Transverse colon (tissue), 4 donors: ENCODE results near the gene RGS9. TPM values are rescaled to one million over a fixed set of nuclear protein-coding genes. Genes with fewer than 3 reads are reported as not detected.
A peak's percentile ranks its signal among the peaks of the same experiment; 100 is the strongest.
"Not testable (repeated sequence)": the region's sequence is repeated elsewhere in the genome, so short reads cannot be mapped to it uniquely, and the experiment has no call there.

Experiments used
- DNase-seq: peaks from one replicate; pipeline ENCODE4 v3.0.0-alpha.2; 2019
- H3K27ac ChIP-seq, 4 donors: fragments of 200-600 bp; sonication (generic); 2 replicates each; pipeline ENCODE4 v1.5.1; 2016 to 2018; ENCODE audit warnings: inconsistent platforms in 4 of 4
- H3K27me3 ChIP-seq: fragments of 200-600 bp; sonication (generic); 2 replicates; pipeline ENCODE4 v1.5.1; 2017; ENCODE audit warnings: inconsistent platforms
- H3K36me3 ChIP-seq, 4 donors: fragments of 200-600 bp; sonication (generic); 2 replicates each; pipeline ENCODE4 v1.5.1; 2017 to 2019; ENCODE audit warnings: inconsistent platforms in 4 of 4
- H3K4me1 ChIP-seq, 4 donors: fragments of 200-600 bp; sonication (generic); 2 replicates each; pipeline ENCODE4 v1.5.1; 2017 to 2020; ENCODE audit warnings: inconsistent platforms in 4 of 4
- H3K4me3 ChIP-seq, 4 donors: fragments of 200-600 bp; sonication (generic); 1 replicate in 1 of 4; 2 replicates in 3 of 4; pipeline versions ENCODE4 v1.5.1 to v1.6.1; 2017 to 2019; ENCODE audit warnings: inconsistent platforms in 4 of 4
- H3K9me3 ChIP-seq, 2 donors: fragments of 200-600 bp; sonication (generic); 2 replicates each; pipeline ENCODE4 v1.5.1; 2017 to 2019; ENCODE audit warnings: inconsistent platforms in 2 of 2
- EP300 ChIP-seq: sonication (generic); formaldehyde crosslinking; IDR thresholded peaks from one replicate; pipeline ENCODE4 v1.6.1; 2017; ENCODE audit warnings: antibody characterized with exemption, low read depth
- POLR2A ChIP-seq: fragments of 450-650 bp; IDR thresholded peaks from one replicate; pipeline ENCODE4 v1.6.1; 2016; ENCODE audit warnings: antibody characterized with exemption, mild to moderate bottlenecking, moderate library complexity
- POLR2AphosphoS5 ChIP-seq, 3 donors: sonication (generic); formaldehyde crosslinking; IDR thresholded peaks; one replicate each; pipeline ENCODE4 v1.6.1; 2016; ENCODE audit warnings: antibody characterized with exemption in 3 of 3
- WGBS, 2 donors: methylation state at CpG; one replicate each; pipeline ENCODE4 v1.1.5; 2018; ENCODE audit warnings: low coverage in 1 of 2; 5-methylcytosine and 5-hydroxymethylcytosine counted together
- in situ Hi-C, 4 donors: fragments of 200-750 bp; cut with MboI; loops; one replicate each; pipeline versions ENCODE4 v1.15.0 to v1.15.1; 2017; ENCODE audit warnings: low sequenced_read_pairs in 3 of 4, low pct_ligation_motif_present in 1 of 4, low pct_unique_long_range_greater_than_20kb in 1 of 4
- intact Hi-C: fragments of 100-400 bp; cut with DNase I; formaldehyde crosslinking; loops from one replicate; pipeline ENCODE4 v1.15.1; 2023; ENCODE audit warnings: low total_unique reads
- total RNA-seq, 4 donors: library from RNA; depleted of rRNA; stranded (reverse); fragments of >200 nt; gene quantifications; one replicate each; pipeline ENCODE4 v1.1.0, GENCODE V29; 2016
- TF ChIP-seq, protein P1 (sequence below), 5 experiments: fragments of 200-600 bp in 3 of 5; fragments of 450-650 bp in 2 of 5; sonication (generic) in 3 of 5; IDR thresholded peaks; 1 replicate in 2 of 5; 2 replicates in 3 of 5; pipeline ENCODE4 v1.5.1; 2016 to 2017; ENCODE audit warnings: antibody characterized with exemption in 5 of 5, inconsistent platforms in 3 of 5, mild to moderate bottlenecking in 2 of 5, moderate library complexity in 1 of 5

RGS9 gene
- total RNA-seq = 10 to 100 TPM in 1 of 4 donors, 1 to 10 TPM in 2, not detected in 1; 2.6 to 10.6 (median 7.8) TPM

DNA sequence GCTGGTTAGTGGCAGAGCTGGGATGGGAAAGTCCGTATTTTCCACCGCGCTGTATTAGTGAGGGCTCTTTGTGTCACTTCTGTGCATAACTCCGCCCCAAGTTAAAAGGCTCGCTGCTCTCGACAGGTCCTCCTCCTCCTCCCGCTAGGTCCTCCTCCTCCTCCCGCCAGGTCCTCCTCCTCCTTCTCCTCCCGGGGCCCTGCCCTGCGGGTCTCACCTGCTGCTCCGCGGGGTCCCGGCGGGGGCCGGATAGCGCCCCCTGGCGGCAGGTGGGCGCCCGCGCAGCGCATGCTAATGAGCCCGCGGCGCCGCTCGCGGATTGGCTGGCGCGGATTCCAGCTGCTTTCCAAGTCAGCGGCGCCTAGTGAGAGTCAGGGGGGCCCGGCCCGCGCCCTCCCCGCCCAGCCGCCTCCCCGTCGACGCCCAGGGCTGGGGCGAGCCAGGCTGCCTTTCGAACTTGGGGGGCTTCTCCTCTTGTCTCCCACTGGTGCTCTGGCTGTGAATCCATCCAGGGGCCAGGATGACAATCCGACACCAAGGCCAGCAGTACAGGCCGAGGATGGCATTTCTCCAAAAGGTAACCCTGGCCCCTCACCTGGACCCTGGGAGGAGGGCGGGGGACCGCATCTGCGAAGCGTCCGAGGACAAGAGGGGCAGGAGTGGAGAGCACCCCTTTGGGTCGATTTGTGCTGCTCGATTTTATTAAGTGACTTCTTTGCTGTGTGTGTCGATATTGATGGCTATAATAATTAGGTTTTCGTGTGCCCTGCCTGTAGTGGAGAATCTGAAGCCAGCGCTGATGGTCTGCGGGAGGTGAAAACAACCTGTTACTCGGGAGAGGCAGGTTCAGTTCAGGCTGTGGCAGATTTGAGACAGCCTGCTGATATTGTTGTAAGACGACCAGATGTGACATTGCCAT is at the start of gene RGS9:
Gene RGS9 (plus strand): TSS at position 350 of the 919 bp plus-strand sequence. CDS start 171 bp downstream, at position 521.
- 6 to 20% methylated on average over 2 to 45 of the region's 56 CpGs for WGBS, 2 donors
- DNase-seq = peak; percentile 88
- Histone ChIP-seq H3K9me3 (no peaks in the 10 kb centered on the region), H3K27me3 (peaks cover 3% of the 10 kb centered on the region), H3K36me3 (no peaks in the 10 kb centered on the region), H3K4me1 (peaks cover 0 to 10% (median 5%) of the 10 kb centered on the region in 4 donors), H3K4me3 (peak within 1 kb of the TSS; percentile 20 to 55 (median 34)), H3K27ac (peak within 1 kb of the TSS; percentile 21 to 31 (median 30))
- in situ Hi-C loops (loop anchor here in 2 of 4 donors (25.0 kb wide), 1 partner anchor 175 kb away; no protein-coding TSS in a partner anchor), intact Hi-C loops (no loop called here)
- no peak for TF ChIP-seq POLR2A
- TF ChIP-seq, protein P1, sequence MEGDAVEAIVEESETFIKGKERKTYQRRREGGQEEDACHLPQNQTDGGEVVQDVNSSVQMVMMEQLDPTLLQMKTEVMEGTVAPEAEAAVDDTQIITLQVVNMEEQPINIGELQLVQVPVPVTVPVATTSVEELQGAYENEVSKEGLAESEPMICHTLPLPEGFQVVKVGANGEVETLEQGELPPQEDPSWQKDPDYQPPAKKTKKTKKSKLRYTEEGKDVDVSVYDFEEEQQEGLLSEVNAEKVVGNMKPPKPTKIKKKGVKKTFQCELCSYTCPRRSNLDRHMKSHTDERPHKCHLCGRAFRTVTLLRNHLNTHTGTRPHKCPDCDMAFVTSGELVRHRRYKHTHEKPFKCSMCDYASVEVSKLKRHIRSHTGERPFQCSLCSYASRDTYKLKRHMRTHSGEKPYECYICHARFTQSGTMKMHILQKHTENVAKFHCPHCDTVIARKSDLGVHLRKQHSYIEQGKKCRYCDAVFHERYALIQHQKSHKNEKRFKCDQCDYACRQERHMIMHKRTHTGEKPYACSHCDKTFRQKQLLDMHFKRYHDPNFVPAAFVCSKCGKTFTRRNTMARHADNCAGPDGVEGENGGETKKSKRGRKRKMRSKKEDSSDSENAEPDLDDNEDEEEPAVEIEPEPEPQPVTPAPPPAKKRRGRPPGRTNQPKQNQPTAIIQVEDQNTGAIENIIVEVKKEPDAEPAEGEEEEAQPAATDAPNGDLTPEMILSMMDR (IDR thresholded peaks at IDR 0.05) = peak; percentile 96 to 100 (median 99)

DNA sequence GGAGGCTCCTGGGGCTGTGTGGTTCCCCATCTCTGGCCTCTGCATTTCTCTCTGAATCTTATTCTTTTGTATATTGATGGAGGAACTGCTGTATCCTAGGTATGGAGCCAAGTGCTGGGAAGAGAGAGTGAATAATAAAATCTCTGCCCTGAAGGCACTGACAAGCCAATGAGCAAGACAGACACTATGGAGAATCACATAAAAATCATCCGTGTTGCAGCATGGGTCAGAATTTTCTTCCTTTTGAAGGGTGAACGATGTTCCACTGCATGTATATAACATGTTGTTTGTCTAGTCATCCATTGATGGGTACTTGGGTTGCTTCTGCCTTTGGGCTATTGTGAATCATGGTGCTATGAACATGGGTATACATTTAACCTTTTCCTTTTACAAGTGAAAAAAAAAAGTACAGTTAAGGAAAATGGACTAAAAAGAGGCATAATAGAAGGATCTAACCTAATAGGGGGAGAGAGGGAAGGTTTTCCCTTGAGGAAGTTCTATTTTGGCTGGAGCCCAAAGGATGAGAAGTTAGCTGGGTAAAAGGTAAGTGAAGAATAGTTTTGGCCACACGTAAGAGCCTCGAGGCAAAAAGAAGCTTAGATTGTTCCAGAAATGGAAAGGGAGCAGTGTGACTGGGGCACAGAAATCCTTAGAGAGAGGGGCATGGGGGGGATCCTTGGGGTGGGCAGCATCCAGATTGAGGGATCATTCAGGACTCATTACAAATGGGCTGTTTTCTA is 48.4 kb upstream of the RGS9 start:
- 57 to 76% methylated on average over 3 to 4 of the region's 4 CpGs for WGBS, 2 donors
- no peaks in the 10 kb centered on the region for H3K27me3 ChIP-seq
- intact Hi-C loops (no loop called here), in situ Hi-C loops (no loop called here)
- TF ChIP-seq, protein P1 (IDR thresholded peaks at IDR 0.05) = no peak
- TF ChIP-seq POLR2AphosphoS5 (IDR thresholded peaks at IDR 0.05) (no peak), EP300 (no peak), POLR2A (no peak)
- no peaks in the 10 kb centered on the region for H3K9me3 ChIP-seq
- peaks cover 6 to 41% (median 16%) of the 10 kb centered on the region in 4 donors for H3K4me1 ChIP-seq
- no peak for DNase-seq
- H3K36me3 ChIP-seq = no peaks in the 10 kb centered on the region
- H3K27ac ChIP-seq = peak overlapping the region; percentile 46 to 68 (median 64)
- H3K4me3 ChIP-seq = no peak overlapping the region

DNA sequence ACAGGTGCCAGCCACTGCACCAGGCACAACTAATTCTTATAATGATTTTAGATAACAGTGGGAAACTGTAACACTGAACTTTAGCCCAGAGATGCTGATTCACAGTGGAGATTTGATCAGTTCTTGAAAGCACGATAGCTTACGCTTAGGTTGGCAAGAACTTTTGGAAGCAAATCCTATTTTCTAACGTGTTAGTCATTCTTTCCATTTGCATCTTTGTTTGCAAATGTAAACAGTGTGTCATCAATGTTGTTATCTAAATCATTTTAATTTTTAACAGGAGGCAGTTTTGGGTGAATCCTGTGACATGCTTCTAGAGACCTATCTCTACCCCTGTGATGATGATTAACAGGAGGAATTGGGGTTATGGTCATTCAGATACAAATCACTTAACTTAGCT is 44.9 kb upstream of the RGS9 start:
- DNase-seq = no peak
- in situ Hi-C loops = no loop called here
- no peaks in the 10 kb centered on the region for H3K9me3 ChIP-seq
- H3K27me3 ChIP-seq = no peaks in the 10 kb centered on the region
- H3K27ac ChIP-seq = peak overlapping the region; percentile 52 to 70 (median 62)
- H3K36me3 ChIP-seq = no peaks in the 10 kb centered on the region
- no peak overlapping the region for H3K4me3 ChIP-seq
- TF ChIP-seq POLR2AphosphoS5 (IDR thresholded peaks at IDR 0.05) (peak in 1 of 3 donors; percentile 34), EP300 (no peak), POLR2A (no peak)
- TF ChIP-seq, protein P1 (IDR thresholded peaks at IDR 0.05) = no peak
- intact Hi-C loops = no loop called here
- peaks cover 6 to 28% (median 14%) of the 10 kb centered on the region in 4 donors for H3K4me1 ChIP-seq
- WGBS, 2 donors = 49 to 57% methylated on average over 3 of the region's 3 CpGs

DNA sequence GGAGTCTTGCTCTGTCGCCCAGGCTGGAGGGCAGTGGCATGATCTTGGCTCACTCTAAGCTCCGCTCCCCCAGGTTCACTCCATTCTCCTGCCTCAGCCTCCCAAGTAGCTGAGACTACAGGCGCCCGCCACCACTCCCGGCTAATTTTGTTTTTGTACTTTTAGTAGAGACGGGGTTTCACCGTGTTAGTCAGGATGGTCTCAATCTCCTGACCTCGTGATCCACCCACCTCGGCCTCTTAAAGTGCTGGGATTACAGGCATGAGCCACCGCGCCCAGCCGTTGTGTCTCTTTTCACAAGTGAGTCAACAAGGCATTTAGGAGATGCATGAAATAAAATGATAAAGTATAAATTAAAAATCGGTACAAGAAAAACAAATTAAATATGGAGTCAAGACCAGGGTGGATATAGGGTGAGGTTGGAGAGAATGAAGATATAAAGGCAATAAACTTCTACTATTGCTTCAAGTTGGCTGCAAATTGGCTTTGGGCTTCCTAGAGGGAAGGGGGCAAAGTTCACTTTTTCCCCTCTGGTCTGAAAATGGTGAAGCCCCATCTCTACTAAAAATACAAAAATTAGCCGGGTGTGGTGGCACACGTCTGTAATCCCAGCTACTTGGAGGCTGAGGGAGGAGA is 44.3 kb upstream of the RGS9 start:
- DNase-seq = peak; percentile 65
- H3K4me3 ChIP-seq, H3K27me3 ChIP-seq, in situ Hi-C loops, H3K36me3 ChIP-seq, H3K9me3 ChIP-seq, intact Hi-C loops: not testable (repeated sequence)
- peak overlapping the region; percentile 52 to 70 (median 62) for H3K27ac ChIP-seq
- peaks cover 6 to 27% (median 14%) of the 10 kb centered on the region in 4 donors for H3K4me1 ChIP-seq
- WGBS, 2 donors = 72 to 74% methylated on average over 11 to 15 of the region's 15 CpGs
